ENCODE results near the gene ZNF385B.

ZNF385B gene

DNA sequence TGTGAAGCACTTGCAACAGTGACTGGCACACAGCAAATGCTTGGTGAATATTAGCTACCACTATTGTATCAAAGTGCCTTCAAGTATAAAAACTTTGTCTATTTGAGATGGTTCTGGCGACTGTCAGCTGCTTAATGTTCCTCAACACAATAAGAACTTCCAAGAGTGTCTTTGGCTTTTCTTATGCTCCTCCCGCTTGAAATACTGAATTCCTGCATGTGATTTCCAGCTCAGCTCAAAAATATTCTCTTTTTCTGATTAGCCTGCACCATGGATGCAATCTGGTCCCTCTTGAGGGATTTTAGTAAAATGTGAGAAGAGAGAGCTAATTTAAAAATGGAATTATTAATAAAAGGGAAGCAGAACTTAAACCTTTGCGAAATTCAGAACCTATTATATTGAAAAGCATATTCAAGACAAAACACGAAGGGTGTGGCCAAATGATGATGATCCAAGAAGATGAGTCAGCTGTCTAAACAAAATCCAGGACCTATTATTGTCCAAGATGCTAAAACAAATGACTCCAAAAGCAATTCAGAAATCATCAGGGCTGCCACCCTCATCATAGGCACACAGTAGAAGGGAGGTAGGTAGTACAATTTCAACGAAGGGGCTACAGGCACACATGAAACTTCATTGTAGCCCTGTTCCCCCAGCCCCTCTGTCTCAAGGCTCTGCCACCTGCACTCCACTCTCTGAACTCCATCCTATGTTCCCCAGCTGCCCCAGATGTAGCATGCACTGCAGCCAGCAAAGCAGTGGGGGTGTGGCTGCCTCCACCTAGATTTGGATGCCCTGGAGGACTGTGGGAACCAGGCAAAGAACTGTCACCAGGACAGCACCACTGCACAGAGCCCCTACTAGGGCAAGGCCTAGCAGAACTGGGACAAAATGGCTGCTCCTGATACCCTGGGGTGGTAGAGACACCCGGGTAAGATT lies 190.1 kb downstream of the ZNF385B start:
- no peak overlapping the region for H3K4me3 ChIP-seq (ENCODE audit: low read depth, low read length)
- TF ChIP-seq, protein P1, sequence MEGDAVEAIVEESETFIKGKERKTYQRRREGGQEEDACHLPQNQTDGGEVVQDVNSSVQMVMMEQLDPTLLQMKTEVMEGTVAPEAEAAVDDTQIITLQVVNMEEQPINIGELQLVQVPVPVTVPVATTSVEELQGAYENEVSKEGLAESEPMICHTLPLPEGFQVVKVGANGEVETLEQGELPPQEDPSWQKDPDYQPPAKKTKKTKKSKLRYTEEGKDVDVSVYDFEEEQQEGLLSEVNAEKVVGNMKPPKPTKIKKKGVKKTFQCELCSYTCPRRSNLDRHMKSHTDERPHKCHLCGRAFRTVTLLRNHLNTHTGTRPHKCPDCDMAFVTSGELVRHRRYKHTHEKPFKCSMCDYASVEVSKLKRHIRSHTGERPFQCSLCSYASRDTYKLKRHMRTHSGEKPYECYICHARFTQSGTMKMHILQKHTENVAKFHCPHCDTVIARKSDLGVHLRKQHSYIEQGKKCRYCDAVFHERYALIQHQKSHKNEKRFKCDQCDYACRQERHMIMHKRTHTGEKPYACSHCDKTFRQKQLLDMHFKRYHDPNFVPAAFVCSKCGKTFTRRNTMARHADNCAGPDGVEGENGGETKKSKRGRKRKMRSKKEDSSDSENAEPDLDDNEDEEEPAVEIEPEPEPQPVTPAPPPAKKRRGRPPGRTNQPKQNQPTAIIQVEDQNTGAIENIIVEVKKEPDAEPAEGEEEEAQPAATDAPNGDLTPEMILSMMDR (IDR thresholded peaks at IDR 0.05; ENCODE audit: insufficient read depth, low read depth, low read length, missing control alignments): no peak
- DNase-seq (ENCODE audit: low read depth): no peak

DNA sequence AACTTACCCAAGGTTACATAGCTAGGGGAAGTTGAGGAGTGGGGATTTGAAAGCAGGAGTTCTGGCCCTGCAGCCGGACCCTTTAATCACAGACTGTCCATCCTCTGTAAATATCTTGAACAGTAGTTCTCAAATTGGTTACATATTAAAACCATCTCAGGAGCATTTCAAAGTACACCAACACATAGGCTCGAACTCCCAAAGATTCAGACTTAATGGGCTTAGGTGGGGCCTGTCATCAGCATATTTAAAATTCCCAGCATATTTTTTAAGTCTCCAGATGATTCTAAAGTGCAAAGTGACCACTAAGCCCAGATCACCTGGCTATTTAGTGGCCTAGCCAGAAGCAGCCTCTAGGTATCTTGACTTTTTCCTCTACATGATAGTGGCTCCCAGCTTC lies 192.2 kb downstream of the ZNF385B start:
- TF ChIP-seq, protein P1 (IDR thresholded peaks at IDR 0.05; ENCODE audit: insufficient read depth, low read depth, low read length, missing control alignments): no peak
- no peak for DNase-seq (ENCODE audit: low read depth)

DNA sequence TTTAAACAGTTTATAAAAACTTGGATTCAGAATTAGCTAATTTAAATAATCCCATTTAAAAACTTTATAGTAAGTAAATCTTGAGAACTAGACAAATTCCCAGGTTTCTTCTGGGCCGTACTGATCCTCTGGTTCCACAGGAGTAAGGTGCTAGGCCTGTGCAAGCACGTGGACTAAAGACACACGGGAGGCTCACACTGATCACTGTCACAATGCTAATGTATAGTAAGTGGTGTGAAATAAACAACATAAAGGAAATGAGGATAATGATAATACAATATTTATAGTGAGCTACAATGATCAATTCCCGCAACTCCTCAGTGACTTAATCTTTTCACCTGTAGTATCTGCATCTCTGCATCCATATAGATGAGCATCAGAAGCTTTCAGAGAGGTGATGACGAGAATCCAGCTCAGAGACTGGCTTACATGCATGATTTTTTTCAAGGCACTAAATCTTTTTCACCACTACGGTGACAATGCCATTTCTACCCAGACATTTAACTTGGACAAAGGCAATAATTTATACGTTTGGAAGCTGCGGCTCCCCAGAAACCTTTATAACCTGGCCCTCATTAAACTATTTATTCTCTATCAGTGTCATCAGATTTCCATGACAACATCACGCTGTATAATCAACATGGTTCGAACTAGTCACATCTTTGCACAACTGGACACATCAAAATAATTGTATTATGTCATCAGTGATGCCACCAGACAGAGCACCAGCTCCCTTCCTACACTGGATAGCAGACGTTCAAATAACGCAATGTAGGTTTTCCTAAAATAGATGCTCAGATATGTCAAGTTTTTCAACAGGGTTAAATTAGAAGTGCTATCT lies 196.2 kb downstream of the ZNF385B start:
- TF ChIP-seq, protein P1 (IDR thresholded peaks at IDR 0.05; ENCODE audit: insufficient read depth, low read depth, low read length, missing control alignments): no peak
- no peak for DNase-seq (ENCODE audit: low read depth)
- no peak overlapping the region for H3K4me3 ChIP-seq (ENCODE audit: low read depth, low read length)

More for the DNA sequence above, 192.2 kb downstream of the ZNF385B start:
- no peak overlapping the region for H3K4me3 ChIP-seq (ENCODE audit: low read depth, low read length)

DNA sequence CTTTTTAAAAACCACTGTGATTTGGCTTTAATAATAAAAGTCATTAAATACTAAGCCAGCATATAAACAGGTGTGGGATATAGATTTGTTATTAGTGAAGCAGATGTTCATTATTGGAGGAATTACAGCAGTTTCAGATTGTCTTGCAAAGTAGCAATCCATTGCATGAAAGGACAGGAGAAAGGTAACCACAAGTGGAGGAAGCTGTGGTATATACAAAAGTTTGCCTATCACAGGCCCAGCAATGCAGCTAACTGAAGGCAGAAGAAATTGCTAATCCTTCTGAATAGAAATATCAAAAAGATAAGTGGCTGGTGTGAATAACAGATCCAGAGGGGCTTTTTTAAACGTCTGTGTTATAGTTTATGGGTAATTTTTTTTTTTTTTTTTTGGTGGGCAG lies 199.4 kb downstream of the ZNF385B start:
- DNase-seq (ENCODE audit: low read depth): no peak
- TF ChIP-seq, protein P1 (IDR thresholded peaks at IDR 0.05; ENCODE audit: insufficient read depth, low read depth, low read length, missing control alignments): no peak

DNA sequence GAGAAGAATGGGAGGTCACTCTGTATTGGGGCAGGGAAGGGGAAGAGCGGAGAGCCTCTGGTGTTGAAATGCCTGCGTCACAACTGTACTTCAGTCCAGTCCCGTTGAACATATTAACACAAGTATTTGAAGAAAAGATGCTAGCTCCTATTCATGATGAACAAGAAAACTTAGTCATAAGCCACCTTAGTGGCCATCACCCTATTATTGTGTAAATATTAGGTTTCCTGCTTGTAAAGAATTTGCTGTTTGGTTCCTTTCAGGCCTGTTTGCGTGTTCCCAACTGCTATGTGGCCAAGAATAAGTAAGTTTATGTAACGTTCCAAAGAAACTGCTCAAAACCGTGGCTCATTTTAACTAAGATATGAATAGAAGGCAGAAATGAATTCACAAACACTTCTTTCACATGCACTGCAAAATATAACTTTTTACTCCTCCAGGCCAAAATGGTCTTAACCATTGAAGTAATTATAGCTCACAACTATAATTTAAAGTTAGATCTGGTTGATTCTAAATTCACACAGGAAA lies 204.3 kb downstream of the ZNF385B start:
- H3K4me3 ChIP-seq (ENCODE audit: low read depth, low read length): no peak overlapping the region
- TF ChIP-seq, protein P1 (IDR thresholded peaks at IDR 0.05; ENCODE audit: insufficient read depth, low read depth, low read length, missing control alignments): no peak
- DNase-seq (ENCODE audit: low read depth): no peak

More for the DNA sequence above, 199.4 kb downstream of the ZNF385B start:
- H3K4me3 ChIP-seq (ENCODE audit: low read depth, low read length): no peak overlapping the region

DNA sequence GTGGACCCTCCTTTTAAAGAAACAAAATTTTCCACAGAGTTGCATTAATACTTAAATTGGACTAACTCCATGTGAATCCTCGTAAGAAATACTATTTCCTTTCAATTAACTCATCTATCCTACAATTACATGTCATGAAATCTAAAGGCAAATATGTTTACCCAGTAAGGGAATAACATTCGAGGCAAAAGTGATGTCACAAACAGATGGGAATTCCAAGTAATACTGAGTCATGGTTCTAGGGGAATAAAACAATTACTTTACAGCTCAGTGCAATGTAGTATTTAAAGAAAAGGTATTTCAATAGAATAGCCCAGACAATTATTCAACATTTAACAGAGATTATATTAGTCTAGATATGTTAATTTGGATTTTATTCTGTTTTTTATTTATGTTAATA lies 205.8 kb downstream of the ZNF385B start:
- no peak overlapping the region for H3K4me3 ChIP-seq (ENCODE audit: low read depth, low read length)
- no peak for DNase-seq (ENCODE audit: low read depth)
- TF ChIP-seq, protein P1 (IDR thresholded peaks at IDR 0.05; ENCODE audit: insufficient read depth, low read depth, low read length, missing control alignments): no peak

Data from GM12865 (cell line).